Fibroblast of lung (primary cell): ENCODE results near the gene PPP2R5C. TPM values are rescaled to one million over a fixed set of nuclear protein-coding genes. Genes with fewer than 3 reads are reported as not detected.
A peak's percentile ranks its signal among the peaks of the same experiment; 100 is the strongest.

ENCODE experiments used
- DNase-seq, 2 donors: peaks; one replicate each; pipeline versions ENCODE4 v3.0.0 to v3.0.0-alpha.2; 2010; ENCODE audit warnings: low read depth in 2 of 2
- H2AFZ ChIP-seq: 2 replicates; pipeline ENCODE4 v1.5.1; 2012; ENCODE audit warnings: low read length, control low read depth, inconsistent platforms
- H3K27ac ChIP-seq: 2 replicates; pipeline ENCODE4 v1.5.1; 2011; ENCODE audit warnings: low read length, control low read depth; ENCODE audit not compliant: insufficient read depth
- H3K27me3 ChIP-seq: 2 replicates; pipeline ENCODE4 v1.5.1; 2011; ENCODE audit warnings: mild to moderate bottlenecking, low read length; ENCODE audit not compliant: control insufficient read depth, insufficient read depth
- H3K36me3 ChIP-seq: 2 replicates; pipeline ENCODE4 v1.5.1; 2011; ENCODE audit warnings: low read length; ENCODE audit not compliant: control insufficient read depth, insufficient read depth
- H3K4me1 ChIP-seq: 2 replicates; pipeline ENCODE4 v1.5.1; 2011; ENCODE audit warnings: low read length; ENCODE audit not compliant: control insufficient read depth, insufficient read depth; ENCODE audit errors: extremely low read depth
- H3K4me2 ChIP-seq: 2 replicates; pipeline ENCODE4 v1.5.1; 2011; ENCODE audit warnings: low read length, control low read depth; ENCODE audit not compliant: insufficient read depth; ENCODE audit errors: extremely low read depth
- H3K4me3 ChIP-seq, 4 experiments: fragments of 200-600 bp in 1 of 4; sonication (generic) in 1 of 4; replicated peaks in 1 of 4; 2 replicates each; pipeline ENCODE4 v1.5.1; 2011 to 2016; ENCODE audit warnings: low read length in 4 of 4, low read depth in 3 of 4, mild to moderate bottlenecking in 3 of 4, control low read depth in 2 of 4, inconsistent platforms in 1 of 4, mixed read lengths in 1 of 4; ENCODE audit not compliant: insufficient read depth in 1 of 4; ENCODE audit errors: control extremely low read depth in 1 of 4
- H3K79me2 ChIP-seq: 2 replicates; pipeline ENCODE4 v1.5.1; 2012; ENCODE audit warnings: mild to moderate bottlenecking, low read length, inconsistent platforms; ENCODE audit not compliant: control insufficient read depth, insufficient read depth
- H3K9ac ChIP-seq: 2 replicates; pipeline ENCODE4 v1.5.1; 2011; ENCODE audit warnings: mild to moderate bottlenecking, low read length, control low read depth; ENCODE audit not compliant: insufficient read depth
- H3K9me3 ChIP-seq: 2 replicates; pipeline ENCODE4 v1.5.1; 2012; ENCODE audit warnings: low read depth, low read length; ENCODE audit not compliant: control insufficient read depth, insufficient read depth
- H4K20me1 ChIP-seq: 2 replicates; pipeline ENCODE4 v1.5.1; 2011; ENCODE audit warnings: low read length; ENCODE audit not compliant: control insufficient read depth, insufficient read depth; ENCODE audit errors: extremely low read depth
- CTCF ChIP-seq, 2 donors: IDR thresholded peaks in 1 of 2; conservative IDR thresholded peaks in 1 of 2; 1 replicate in 1 of 2; 2 replicates in 1 of 2; pipeline ENCODE4 v1.5.1; 2011 to 2012; ENCODE audit warnings: low read length in 2 of 2, control low read depth in 1 of 2, inconsistent platforms in 1 of 2, low read depth in 1 of 2, mild to moderate bottlenecking in 1 of 2
- EZH2 ChIP-seq: IDR thresholded peaks from 2 replicates; pipeline ENCODE4 v1.5.1; 2012; ENCODE audit warnings: low read length, control low read depth, mild to moderate bottlenecking; ENCODE audit errors: missing control alignments
- polyA plus RNA-seq, 2 donors: library from polyadenylated mRNA; depleted of rRNA in 1 of 2; stranded (reverse) in 1 of 2; unstranded in 1 of 2; fragments of >200 nt; gene quantifications; 2 replicates each; pipeline ENCODE4 v1.2.1, GENCODE V29; 2011 to 2012; ENCODE audit warnings: missing spikeins in 1 of 2
- total RNA-seq: library from RNA; depleted of rRNA; stranded (reverse); fragments of >200 nt; gene quantifications from 2 replicates; pipeline ENCODE4 v1.2.1, GENCODE V29; 2014

The PPP2R5C gene
- total and polyA plus RNA-seq, 2 donors (not counting 1 experiment from before 2014, with no cell fraction given), result 86.0 to 116 TPM

- no peak overlapping the region for H2AFZ ChIP-seq
- no peak overlapping the region for H3K4me2 ChIP-seq
- H3K27ac ChIP-seq, result no peak overlapping the region
- no peaks in the 10 kb centered on the region for H4K20me1 ChIP-seq
- TF ChIP-seq EZH2 (no peak), CTCF (conservative IDR thresholded peaks at IDR 0.05 in 1 of 2, IDR thresholded peaks at IDR 0.05 in 1 of 2; ENCODE audit: low read depth in 1 of 2, low read length in 2 of 2) (no peak)
- no peaks in the 10 kb centered on the region for H3K36me3 ChIP-seq
- H3K4me1 ChIP-seq, result no peaks in the 10 kb centered on the region
- H3K27me3 ChIP-seq, result no peaks in the 10 kb centered on the region
- DNase-seq, result no peak
- no peak overlapping the region for H3K4me3 ChIP-seq
- H3K9ac ChIP-seq, result no peak overlapping the region
- no peaks in the 10 kb centered on the region for H3K9me3 ChIP-seq
- no peaks in the 10 kb centered on the region for H3K79me2 ChIP-seq
These were observed 45.2 kb upstream of the PPP2R5C start for GRCh38 chr14:101716077-101716950.

- Histone ChIP-seq H4K20me1 (no peaks in the 10 kb centered on the region), H3K36me3 (no peaks in the 10 kb centered on the region), H2AFZ (no peak overlapping the region), H3K9ac (no peak overlapping the region), H3K4me2 (no peak overlapping the region), H3K4me1 (no peaks in the 10 kb centered on the region), H3K79me2 (no peaks in the 10 kb centered on the region), H3K27me3 (no peaks in the 10 kb centered on the region), H3K4me3 (no peak overlapping the region), H3K9me3 (no peaks in the 10 kb centered on the region), H3K27ac (no peak overlapping the region)
- DNase-seq, result peak in 1 of 2 donors; percentile 29
- TF ChIP-seq CTCF (conservative IDR thresholded peaks at IDR 0.05 in 1 of 2, IDR thresholded peaks at IDR 0.05 in 1 of 2; ENCODE audit: low read depth in 1 of 2, low read length in 2 of 2) (no peak), EZH2 (no peak)
These were observed 44.4 kb upstream of the PPP2R5C start for GRCh38 chr14:101716956-101717662.
